H1 (cell line): ENCODE data around the gene GPR21. TPM values are rescaled to one million over a fixed set of nuclear protein-coding genes. Genes with fewer than 3 reads are reported as not detected.

Source experiments
- CTCF ChIA-PET: fragments of 300-600 bp; sonication (Branson Sonifier 250); formaldehyde crosslinking; loops from one replicate; lab custom pipeline; 2021; ENCODE audit not compliant: partially characterized antibody; lab: Charles Lee
- POLR2A ChIA-PET: fragments of 300-600 bp; sonication (Branson Sonifier 250); formaldehyde crosslinking; loops from one replicate; lab custom pipeline; 2021; ENCODE audit warnings: inconsistent platforms; ENCODE audit not compliant: partially characterized antibody; lab: Charles Lee
- DNase-seq, 2 experiments: peaks; one replicate each; pipeline versions ENCODE4 v3.0.0 to v3.0.0-alpha.2; 2010 to 2022; ENCODE audit warnings: low spot score in 2 of 2, low read depth in 1 of 2, mixed read lengths in 1 of 2
- FAIRE-seq: peaks from 2 replicates; lab custom pipeline; 2011; peaks lifted over from hg19 to GRCh38; lab: Jason Lieb, UNC
- H2AFZ ChIP-seq: 2 replicates; pipeline ENCODE4 v1.8.1; 2012; ENCODE audit warnings: low read length, inconsistent platforms
- H2AK5ac ChIP-seq: 2 replicates; pipeline ENCODE4 v1.6.1; 2013; ENCODE audit warnings: low read depth, low read length
- H2BK120ac ChIP-seq: replicated peaks from 2 replicates; pipeline ENCODE3; 2013; ENCODE audit warnings: low read depth, low read length, inconsistent platforms
- H2BK12ac ChIP-seq: 2 replicates; pipeline ENCODE4 v1.6.1; 2013; ENCODE audit warnings: low read depth, low read length
- H2BK15ac ChIP-seq: 2 replicates; pipeline ENCODE4 v1.6.1; 2013; ENCODE audit warnings: low read length
- H2BK20ac ChIP-seq: 2 replicates; pipeline ENCODE4 v1.6.1; 2013; ENCODE audit warnings: low read length
- H2BK5ac ChIP-seq: 2 replicates; pipeline ENCODE4 v1.6.1; 2013; ENCODE audit warnings: low read depth, low read length
- H3K14ac ChIP-seq: 2 replicates; pipeline ENCODE4 v1.6.1; 2013; ENCODE audit warnings: inconsistent platforms; ENCODE audit not compliant: insufficient read length
- H3K18ac ChIP-seq: 2 replicates; pipeline ENCODE4 v1.6.1; 2013; ENCODE audit warnings: low read length; ENCODE audit errors: extremely low read depth
- H3K23ac ChIP-seq: 2 replicates; pipeline ENCODE4 v1.6.1; 2013; ENCODE audit warnings: inconsistent platforms; ENCODE audit not compliant: insufficient read length
- H3K23me2 ChIP-seq: 2 replicates; pipeline ENCODE4 v1.6.1; 2013; ENCODE audit warnings: low read depth, low read length
- H3K27ac ChIP-seq: 2 replicates; pipeline ENCODE4 v1.6.1; 2011; ENCODE audit warnings: low read depth, low read length, inconsistent platforms
- H3K27me3 ChIP-seq, 4 experiments: replicated peaks in 1 of 4; 1 replicate in 1 of 4; 2 replicates in 3 of 4; pipeline versions ENCODE4 v1.6.1 to v1.8.1; 2011 to 2013; ENCODE audit warnings: low read length in 3 of 4, mild to moderate bottlenecking in 3 of 4, inconsistent platforms in 2 of 4, mixed read lengths in 2 of 4, moderate library complexity in 1 of 4; ENCODE audit not compliant: control insufficient read depth in 3 of 4, insufficient read depth in 3 of 4; ENCODE audit errors: extremely low read depth in 1 of 4
- H3K36me3 ChIP-seq, 4 experiments: 2 replicates each; pipeline versions ENCODE4 v1.6.1 to v1.8.1; 2011 to 2013; ENCODE audit warnings: mild to moderate bottlenecking in 4 of 4, low read length in 3 of 4, moderate library complexity in 2 of 4, control low read depth in 1 of 4, inconsistent platforms in 1 of 4; ENCODE audit not compliant: insufficient read depth in 4 of 4, control insufficient read depth in 2 of 4
- H3K4ac ChIP-seq: replicated peaks from 2 replicates; pipeline ENCODE3; 2013; ENCODE audit warnings: low read length, low read depth, mixed read lengths, inconsistent platforms; ENCODE audit not compliant: insufficient read length
- H3K4me1 ChIP-seq, 4 experiments: replicated peaks in 1 of 4; 1 replicate in 1 of 4; 2 replicates in 3 of 4; pipeline versions ENCODE4 v1.6.1 to v1.8.1; 2011 to 2013; ENCODE audit warnings: low read length in 3 of 4, inconsistent platforms in 2 of 4, mixed read lengths in 1 of 4; ENCODE audit not compliant: insufficient read depth in 4 of 4, control insufficient read depth in 3 of 4
- H3K4me2 ChIP-seq, 2 experiments: 2 replicates each; pipeline versions ENCODE4 v1.6.1 to v1.8.1; 2011 to 2013; ENCODE audit warnings: low read depth in 2 of 2, low read length in 2 of 2, control low read depth in 1 of 2, inconsistent platforms in 1 of 2, mild to moderate bottlenecking in 1 of 2; ENCODE audit not compliant: insufficient read depth in 1 of 2
- H3K4me3 ChIP-seq, 4 experiments: fragments of 200-600, 300-600 bp in 1 of 4; sonication (generic), shearing (Covaris generic), sonication (Bioruptor Twin) in 1 of 4; 2 replicates each; pipeline versions ENCODE4 v1.5.1 to v1.8.1; 2011 to 2016; ENCODE audit warnings: low read length in 4 of 4, low read depth in 3 of 4, control low read depth in 2 of 4, inconsistent platforms in 2 of 4, mild to moderate bottlenecking in 2 of 4, mixed read lengths in 1 of 4, moderate library complexity in 1 of 4; ENCODE audit not compliant: insufficient read depth in 2 of 4; ENCODE audit errors: extremely low read depth in 1 of 4
- H3K56ac ChIP-seq: replicated peaks from 2 replicates; pipeline ENCODE3; 2013; ENCODE audit warnings: low read depth, mild to moderate bottlenecking, mixed read lengths, low read length, inconsistent platforms; ENCODE audit not compliant: insufficient read length
- H3K79me1 ChIP-seq: 2 replicates; pipeline ENCODE4 v1.6.1; 2013; ENCODE audit warnings: low read depth, low read length, control low read depth
- H3K79me2 ChIP-seq, 2 experiments: 2 replicates each; pipeline versions ENCODE4 v1.6.1 to v1.8.1; 2012 to 2013; ENCODE audit warnings: low read length in 2 of 2, mild to moderate bottlenecking in 2 of 2, inconsistent platforms in 1 of 2; ENCODE audit not compliant: insufficient read depth in 2 of 2, control insufficient read depth in 1 of 2
- H3K9ac ChIP-seq, 4 experiments: replicated peaks in 1 of 4; 1 replicate in 1 of 4; 2 replicates in 3 of 4; pipeline versions ENCODE4 v1.6.1 to v1.8.1; 2011 to 2013; ENCODE audit warnings: low read depth in 3 of 4, low read length in 3 of 4, control low read depth in 2 of 4, mild to moderate bottlenecking in 2 of 4, moderate library complexity in 2 of 4, inconsistent platforms in 1 of 4; ENCODE audit errors: extremely low read depth in 1 of 4
- H3K9me3 ChIP-seq, 2 experiments: 2 replicates each; pipeline versions ENCODE4 v1.6.1 to v1.8.1; 2012 to 2013; ENCODE audit warnings: mild to moderate bottlenecking in 2 of 2, moderate library complexity in 2 of 2, control low read depth in 1 of 2, inconsistent platforms in 1 of 2, low read depth in 1 of 2, low read length in 1 of 2, mixed read lengths in 1 of 2; ENCODE audit not compliant: insufficient read depth in 2 of 2
- H4K20me1 ChIP-seq, 2 experiments: replicated peaks in 1 of 2; 2 replicates each; pipeline versions ENCODE3 to v1.8.1; 2011 to 2013; ENCODE audit warnings: inconsistent platforms in 2 of 2, low read length in 2 of 2, mild to moderate bottlenecking in 1 of 2; ENCODE audit not compliant: insufficient read depth in 2 of 2, control insufficient read depth in 1 of 2
- H4K5ac ChIP-seq: 2 replicates; pipeline ENCODE4 v1.6.1; 2013; ENCODE audit warnings: low read length, low read depth, mixed read lengths, inconsistent platforms; ENCODE audit not compliant: insufficient read length
- H4K8ac ChIP-seq: 2 replicates; pipeline ENCODE4 v1.8.0; 2013; ENCODE audit warnings: mild to moderate bottlenecking, moderate library complexity, low read length, inconsistent platforms; ENCODE audit not compliant: insufficient read depth; ENCODE audit errors: extremely low read depth
- H4K91ac ChIP-seq: replicated peaks from 2 replicates; pipeline ENCODE3; 2013; ENCODE audit warnings: low read length, mixed read lengths, inconsistent platforms; ENCODE audit not compliant: insufficient read length
- BCL11A ChIP-seq, 2 experiments: IDR thresholded peaks; one replicate each; pipeline ENCODE4 v1.6.1; 2011; ENCODE audit warnings: low read depth in 2 of 2, low read length in 2 of 2, mild to moderate bottlenecking in 2 of 2
- CTBP2 ChIP-seq: IDR thresholded peaks from 2 replicates; pipeline ENCODE4 v1.7.0; 2011; ENCODE audit warnings: borderline replicate concordance, mild to moderate bottlenecking, moderate library complexity, mixed read lengths, low read length; ENCODE audit not compliant: insufficient read depth, insufficient read length
- E2F6 ChIP-seq: IDR thresholded peaks from 2 replicates; pipeline ENCODE4 v1.6.1; 2012; ENCODE audit warnings: inconsistent platforms
- EP300 ChIP-seq, 2 experiments: IDR thresholded peaks; 1 replicate in 1 of 2; 2 replicates in 1 of 2; pipeline ENCODE4 v1.6.1; 2011 to 2012; ENCODE audit warnings: low read depth in 2 of 2, low read length in 2 of 2, mild to moderate bottlenecking in 2 of 2, borderline replicate concordance in 1 of 2, inconsistent platforms in 1 of 2, moderate library complexity in 1 of 2
- HDAC2 ChIP-seq, 2 experiments: fragments of 300-600 bp in 1 of 2; sonication (generic) in 1 of 2; IDR thresholded peaks; 2 replicates each; pipeline ENCODE4 v1.6.1; 2011 to 2012; ENCODE audit warnings: low read depth in 2 of 2, low read length in 2 of 2, mild to moderate bottlenecking in 2 of 2, moderate library complexity in 2 of 2, borderline replicate concordance in 1 of 2, inconsistent platforms in 1 of 2
- HDAC6 ChIP-seq: IDR thresholded peaks from one replicate; pipeline ENCODE4 v1.7.1; 2012; ENCODE audit warnings: low read depth, mild to moderate bottlenecking, inconsistent platforms, low read length, moderate library complexity
- POLR2AphosphoS5 ChIP-seq: IDR thresholded peaks from 2 replicates; pipeline ENCODE4 v1.6.1; 2011; ENCODE audit warnings: low read depth, low read length
- SRF ChIP-seq: IDR thresholded peaks from 2 replicates; pipeline ENCODE4 v1.6.1; 2011; ENCODE audit warnings: mild to moderate bottlenecking, low read depth, low read length, moderate library complexity
- SUZ12 ChIP-seq: fragments of 200-600 bp; sonication (generic); IDR thresholded peaks from 2 replicates; pipeline ENCODE4 v1.6.1; 2012; ENCODE audit warnings: mild to moderate bottlenecking, inconsistent platforms, low read length, moderate library complexity, mixed read lengths
- TAF1 ChIP-seq: IDR thresholded peaks from 2 replicates; pipeline ENCODE4 v1.6.1; 2011; ENCODE audit warnings: mild to moderate bottlenecking, low read depth, low read length
- TAF7 ChIP-seq: optimal IDR thresholded peaks from 2 replicates; pipeline ENCODE3; 2011; ENCODE audit warnings: low read depth, mild to moderate bottlenecking, inconsistent platforms, low read length, moderate library complexity, borderline replicate concordance
- TBP ChIP-seq: IDR thresholded peaks from 2 replicates; pipeline ENCODE4 v1.6.1; 2011; ENCODE audit warnings: low read depth, low read length, improper control_type of control experiment
- YY1 ChIP-seq: IDR thresholded peaks from 2 replicates; pipeline ENCODE4 v1.6.1; 2011; ENCODE audit warnings: low read depth, mild to moderate bottlenecking, low read length
- WGBS, 2 experiments: shearing (Covaris generic) in 1 of 2; methylation state at CpG; one replicate each; pipeline versions ENCODE4 v1.1.6 to v1.1.7; 2013 to 2015; ENCODE audit warnings: low lambda C conversion rate in 2 of 2, mixed read lengths in 2 of 2, inconsistent platforms in 1 of 2, low coverage in 1 of 2, missing lambda C conversion rate in 1 of 2; ENCODE audit not compliant: insufficient replicate concordance in 2 of 2, insufficient coverage in 1 of 2, insufficient read length in 1 of 2; ENCODE audit errors: extremely low coverage in 1 of 2, missing lambda C conversion rate in 1 of 2; 5-methylcytosine and 5-hydroxymethylcytosine counted together
- polyA plus RNA-seq, 7 experiments: library from polyadenylated mRNA; depleted of rRNA in 3 of 7; stranded (reverse) in 5 of 7; unstranded in 2 of 7; fragments of >200 nt in 5 of 7; fragments of 200-250 nt in 2 of 7; gene quantifications; 1 replicate in 5 of 7; 2 replicates in 1 of 7; 4 replicates in 1 of 7; pipeline versions ENCODE4 v1.2.1 to v1.2.3, GENCODE V29; 2011 to 2013; ENCODE audit warnings: missing spikeins in 2 of 7, mixed read lengths in 2 of 7
- total RNA-seq: library from RNA; stranded (reverse); fragmentation: NEBNext Ultra II Directional; extraction: Animal tissue kit (Norgen Biotek cat#: 25700); gene quantifications from 2 replicates; pipeline ENCODE4 v1.2.1, GENCODE V29; 2021

GPR21 gene
- total and polyA plus RNA-seq, 2 of the 8 experiments (the other 6 are each of a cell fraction or from before 2014, with no cell fraction given), result 0.58 to 0.71 TPM

GRCh38 chr9:123084256-123084655, 50.8 kb downstream of the GPR21 start:
- H3K4me3 ChIP-seq, result no peak overlapping the region
- no peak overlapping the region for H2AK5ac ChIP-seq
- H2BK15ac ChIP-seq, result no peak overlapping the region
- 0 out of 2 replicates have a peak, but pooled peaks cover 2% of the 10 kb centered on the region for H3K79me1 ChIP-seq
- no peak overlapping the region for H3K14ac ChIP-seq
- no peak for DNase-seq
- no peak overlapping the region for H3K9ac ChIP-seq
- no peak overlapping the region for H2BK120ac ChIP-seq
- H3K56ac ChIP-seq, result no peak overlapping the region
- no peak overlapping the region for H2BK12ac ChIP-seq
- H3K36me3 ChIP-seq, result peaks cover 6 to 22% (median 11%) of the 10 kb centered on the region in 4 experiments; a peak in 7 of 8 replicates
- H4K5ac ChIP-seq, result no peak overlapping the region
- no peak overlapping the region for H3K23ac ChIP-seq
- H3K4me2 ChIP-seq, result no peak overlapping the region
- FAIRE-seq, result no peak
- H2BK20ac ChIP-seq, result no peak overlapping the region
- no peak overlapping the region for H2AFZ ChIP-seq
- H3K4me1 ChIP-seq, result peaks cover 0 to 5% (median 2%) of the 10 kb centered on the region in 4 experiments; a peak in 3 of 7 replicates
- H3K4ac ChIP-seq, result no peak overlapping the region
- H3K18ac ChIP-seq, result no peak overlapping the region
- H3K27ac ChIP-seq, result no peak overlapping the region
- no peaks in the 10 kb centered on the region for H3K79me2 ChIP-seq
- no peaks in the 10 kb centered on the region for H3K23me2 ChIP-seq
- H4K91ac ChIP-seq, result no peak overlapping the region
- 100% methylated on average over 1 of the region's 1 CpG; no CpG with 5 or more reads in 1 of the 2 experiments for WGBS, 2 experiments
- ChIA-PET POLR2A (interaction anchor here (1.7 kb wide), 1 partner anchor 8 kb away, joined by 3 read pairs; no protein-coding TSS in a partner anchor), CTCF (interaction anchor here (0.6 to 6.3 kb wide), 8 partner anchors 9 to 270 kb away, joined by 3 to 53 read pairs (median 4); no protein-coding TSS in a partner anchor)
- H3K27me3 ChIP-seq, result no peaks in the 10 kb centered on the region
- no peaks in the 10 kb centered on the region for H3K9me3 ChIP-seq
- no peaks in the 10 kb centered on the region for H4K20me1 ChIP-seq
- H4K8ac ChIP-seq, result no peak overlapping the region
- H2BK5ac ChIP-seq, result no peak overlapping the region
- TF ChIP-seq SRF (no peak), TAF1 (no peak), EP300 (IDR thresholded peaks at IDR 0.05; ENCODE audit: borderline replicate concordance in 1 of 2, low read depth in 2 of 2, low read length in 2 of 2) (no peak), TAF7 (no peak), YY1 (no peak), HDAC2 (IDR thresholded peaks at IDR 0.05; ENCODE audit: borderline replicate concordance in 1 of 2, low read depth in 2 of 2, low read length in 2 of 2) (no peak), CTBP2 (no peak), BCL11A (IDR thresholded peaks at IDR 0.05; ENCODE audit: low read depth in 2 of 2, low read length in 2 of 2) (no peak), POLR2AphosphoS5 (no peak), TBP (no peak), HDAC6 (no peak), SUZ12 (no peak), E2F6 (no peak)
